Measurements from ENCODE around the gene ARMH2. TPM values are rescaled to one million over a fixed set of nuclear protein-coding genes. Genes with fewer than 3 reads are reported as not detected.

ARMH2 gene
- total RNA-seq, 1 experiment from 2014 or later: not detected

DNA sequence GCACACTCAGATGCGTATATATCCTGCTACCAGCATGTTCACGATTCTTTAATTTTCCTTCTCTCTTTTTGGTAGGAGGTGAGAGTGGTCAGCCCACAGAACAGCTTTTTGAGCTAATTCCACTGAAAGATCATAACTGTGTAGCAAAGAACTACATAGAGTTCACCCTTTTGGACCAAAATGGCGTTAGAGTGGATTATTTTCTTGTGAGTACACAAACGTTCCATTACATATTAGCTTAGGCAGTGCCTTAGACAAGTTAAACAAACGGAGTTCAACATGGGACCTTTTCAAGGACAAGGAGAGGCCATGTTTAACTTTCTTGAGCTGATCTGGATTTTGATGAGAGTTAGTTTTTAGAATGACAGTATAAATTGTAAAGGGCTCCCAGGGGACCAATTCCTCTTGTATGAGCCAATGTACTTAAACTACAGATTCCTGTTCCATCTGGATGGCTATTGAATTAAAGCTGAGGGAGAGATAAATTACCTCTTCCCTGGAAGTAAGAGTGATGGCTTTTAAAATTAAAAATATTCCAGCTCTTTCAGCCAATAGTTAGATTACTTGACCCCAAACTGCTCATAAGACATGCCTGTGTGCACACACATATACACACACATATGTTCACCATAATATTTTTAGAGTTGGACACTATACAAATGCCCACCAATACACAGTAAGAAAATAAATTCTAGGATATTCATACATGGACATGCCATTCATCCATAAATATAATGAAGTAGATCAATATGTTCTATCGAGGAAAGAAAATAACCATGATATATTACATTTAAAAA lies 25.6 kb upstream of the ARMH2 start:
- H3K36me3 ChIP-seq: no peaks in the 10 kb centered on the region
- H3K4me3 ChIP-seq: no peak overlapping the region
- no peak for DNase-seq
- H3K27me3 ChIP-seq: no peaks in the 10 kb centered on the region
- H3K9me3 ChIP-seq: no peaks in the 10 kb centered on the region

- no peak overlapping the region for H3K4me3 ChIP-seq
- no peaks in the 10 kb centered on the region for H3K27me3 ChIP-seq
- no peaks in the 10 kb centered on the region for H3K9me3 ChIP-seq
- DNase-seq: no peak
- H3K36me3 ChIP-seq: no peaks in the 10 kb centered on the region
Observed at GRCh38 chr6:24823185-24823584, 24.5 kb upstream of the ARMH2 start.

GRCh38 chr6:24822696-24823095 lies 24.0 kb upstream of the ARMH2 start:
- Histone ChIP-seq H3K36me3 (no peaks in the 10 kb centered on the region), H3K9me3 (no peaks in the 10 kb centered on the region), H3K27me3 (no peaks in the 10 kb centered on the region), H3K4me3 (no peak overlapping the region)
- DNase-seq: peak; percentile 10

DNA sequence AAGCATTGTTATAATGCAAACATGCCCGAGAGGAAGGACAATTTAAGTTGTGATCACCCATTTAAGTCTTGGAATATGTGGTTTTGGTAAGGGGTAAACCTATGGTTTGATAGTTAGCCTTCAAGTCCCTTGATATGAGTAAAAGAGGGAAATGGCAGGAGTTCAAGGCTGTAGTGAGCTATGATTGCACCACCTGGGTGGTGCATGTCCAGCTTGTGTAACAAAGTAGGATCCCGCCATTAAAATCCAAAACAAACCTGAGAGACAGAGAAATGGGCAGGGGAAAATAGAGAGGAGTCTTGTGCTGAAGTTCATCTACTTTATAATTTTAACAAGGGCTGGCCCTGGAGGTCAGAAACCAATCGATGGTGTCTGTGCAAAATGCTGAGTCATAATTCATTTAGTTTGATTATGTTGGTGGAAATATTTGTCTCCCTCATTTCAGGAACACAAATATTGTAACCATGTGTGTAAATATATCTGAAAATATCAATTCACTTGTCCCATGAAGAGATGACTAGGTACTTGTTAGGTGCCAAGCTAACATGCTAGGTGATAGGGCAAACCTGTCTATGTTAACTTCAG lies 23.2 kb upstream of the ARMH2 start:
- no peaks in the 10 kb centered on the region for H3K27me3 ChIP-seq
- H3K36me3 ChIP-seq: no peaks in the 10 kb centered on the region
- H3K9me3 ChIP-seq: no peaks in the 10 kb centered on the region
- H3K4me3 ChIP-seq: no peak overlapping the region
- DNase-seq: no peak

DNA sequence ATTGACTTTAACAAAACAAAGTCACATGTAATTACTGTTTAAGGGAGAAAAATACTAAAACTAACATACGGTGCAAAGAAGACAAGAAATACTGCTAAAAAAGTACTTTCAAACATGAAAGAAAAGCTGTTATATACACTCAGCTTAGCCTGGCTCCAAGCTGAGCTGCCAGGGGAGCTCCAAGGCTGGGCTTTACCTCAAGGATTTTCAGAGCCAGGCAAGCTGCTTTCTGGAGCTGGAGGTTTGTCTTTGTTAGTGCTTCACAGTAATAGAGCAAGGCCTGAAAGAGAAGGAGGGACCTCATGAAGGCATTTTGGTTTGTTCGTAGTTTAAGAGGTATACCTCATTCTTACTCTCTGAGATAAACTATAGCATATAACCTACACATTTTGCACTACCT lies 19.6 kb upstream of the ARMH2 start:
- H3K36me3 ChIP-seq: no peaks in the 10 kb centered on the region
- H3K27me3 ChIP-seq: no peaks in the 10 kb centered on the region
- DNase-seq: no peak
- H3K4me3 ChIP-seq: no peak overlapping the region
- H3K9me3 ChIP-seq: no peaks in the 10 kb centered on the region

GRCh38 chr6:24809728-24810127 lies 11.0 kb upstream of the ARMH2 start:
- Histone ChIP-seq H3K9me3 (no peaks in the 10 kb centered on the region), H3K4me3 (no peak overlapping the region), H3K36me3 (no peaks in the 10 kb centered on the region), H3K27me3 (no peaks in the 10 kb centered on the region)
- DNase-seq: no peak

DNA sequence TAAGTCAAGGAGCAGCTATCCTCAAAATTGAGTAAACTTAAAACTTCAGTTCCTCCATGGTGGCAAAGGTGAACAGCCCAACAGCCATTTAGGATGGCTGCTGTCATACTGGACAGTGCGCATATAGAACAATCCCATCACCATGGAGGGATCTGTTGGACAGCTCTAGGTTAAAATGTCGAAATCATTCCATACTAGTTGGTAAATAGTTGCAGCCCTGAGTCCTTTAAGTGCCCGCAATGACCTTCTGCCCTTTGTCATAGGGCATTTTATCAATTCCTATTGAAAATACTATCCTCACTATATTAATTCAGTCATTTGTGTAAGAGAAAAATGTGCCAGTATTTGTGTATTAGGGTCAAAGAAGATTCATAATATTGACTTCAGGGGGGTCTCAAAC lies 8.9 kb upstream of the ARMH2 start:
- Histone ChIP-seq H3K36me3 (no peaks in the 10 kb centered on the region), H3K27me3 (no peaks in the 10 kb centered on the region), H3K4me3 (no peak overlapping the region), H3K9me3 (no peaks in the 10 kb centered on the region)
- DNase-seq: no peak

DNA sequence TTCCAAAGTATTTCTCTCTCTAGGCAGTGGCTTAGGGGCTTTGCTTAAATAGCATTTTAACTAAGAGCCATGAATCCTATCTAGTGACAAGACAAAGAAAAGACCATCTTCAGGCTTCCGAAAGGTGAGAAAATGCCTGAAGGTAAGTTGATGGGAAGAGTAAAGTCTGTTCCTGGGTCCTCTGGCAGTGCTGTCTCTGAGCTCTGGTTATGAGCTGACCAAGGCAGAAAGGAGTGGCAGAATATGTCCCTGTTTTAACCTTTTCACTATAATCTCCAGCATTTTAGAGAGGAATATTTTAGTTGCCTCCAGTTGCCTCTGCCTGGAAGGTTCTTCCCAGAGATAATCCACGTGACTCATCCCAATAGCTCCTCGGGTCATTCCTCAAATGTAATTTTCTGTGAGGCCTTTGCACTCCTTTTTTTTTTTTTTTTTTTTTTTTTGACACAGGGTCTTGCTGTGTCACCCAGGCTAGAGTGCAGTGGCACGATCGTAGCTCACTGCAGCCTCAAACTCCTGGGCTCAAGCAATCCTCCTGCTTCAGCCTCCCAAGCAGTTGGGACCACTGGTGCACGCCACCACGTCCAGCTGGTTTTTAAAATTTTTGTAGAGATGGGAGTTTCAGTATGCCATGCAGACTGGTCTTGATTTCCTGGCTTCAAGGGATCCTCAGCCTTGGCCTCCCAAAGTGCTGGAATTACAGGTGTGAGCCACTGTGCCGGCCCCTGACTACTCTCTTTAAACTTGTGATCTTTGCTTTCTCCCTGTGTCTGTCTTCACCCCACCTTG lies 3.7 kb upstream of the ARMH2 start:
- no peaks in the 10 kb centered on the region for H3K9me3 ChIP-seq
- no peak overlapping the region for H3K4me3 ChIP-seq
- DNase-seq: peak; percentile 20
- no peaks in the 10 kb centered on the region for H3K36me3 ChIP-seq
- no peaks in the 10 kb centered on the region for H3K27me3 ChIP-seq

GRCh38 chr6:24799541-24799915 lies 811 bp upstream of the ARMH2 start:
- no peaks in the 10 kb centered on the region for H3K9me3 ChIP-seq
- no peaks in the 10 kb centered on the region for H3K36me3 ChIP-seq
- H3K27me3 ChIP-seq: no peaks in the 10 kb centered on the region
- no peak for DNase-seq
- H3K4me3 ChIP-seq: no peak overlapping the region

DNA sequence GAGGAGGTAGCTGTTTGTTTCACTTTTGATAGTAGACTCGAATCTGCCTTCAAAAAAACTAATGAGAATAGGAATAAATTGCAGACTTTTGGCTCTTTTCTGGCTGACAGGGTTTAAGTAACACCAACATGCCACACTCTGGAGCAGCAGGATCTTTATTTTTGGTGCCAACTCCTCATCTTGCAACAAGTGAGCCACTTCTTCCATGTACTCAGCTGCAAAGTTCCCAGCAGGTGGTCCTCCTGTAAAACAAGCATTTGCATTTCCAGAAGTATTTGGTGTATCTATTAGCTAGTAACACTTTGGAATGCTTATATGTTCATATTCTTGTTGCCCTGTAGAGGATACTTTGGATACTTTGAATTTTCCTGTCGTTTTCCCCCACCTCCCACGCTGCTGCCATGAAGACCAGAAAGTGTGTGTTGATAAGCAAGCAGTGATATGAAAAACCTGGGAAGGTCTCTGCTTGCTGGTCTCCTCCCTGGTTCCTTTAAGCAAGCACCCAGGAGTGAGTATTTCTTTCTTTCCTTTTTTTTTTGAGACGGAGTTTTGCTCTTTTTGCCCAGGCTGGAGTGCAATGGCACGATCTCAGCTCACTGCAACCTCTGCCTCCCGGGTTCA lies 1.0 kb downstream of the ARMH2 start:
- no peaks in the 10 kb centered on the region for H3K9me3 ChIP-seq
- H3K36me3 ChIP-seq: no peaks in the 10 kb centered on the region
- H3K4me3 ChIP-seq: no peak overlapping the region
- DNase-seq: no peak
- H3K27me3 ChIP-seq: no peaks in the 10 kb centered on the region

DNA sequence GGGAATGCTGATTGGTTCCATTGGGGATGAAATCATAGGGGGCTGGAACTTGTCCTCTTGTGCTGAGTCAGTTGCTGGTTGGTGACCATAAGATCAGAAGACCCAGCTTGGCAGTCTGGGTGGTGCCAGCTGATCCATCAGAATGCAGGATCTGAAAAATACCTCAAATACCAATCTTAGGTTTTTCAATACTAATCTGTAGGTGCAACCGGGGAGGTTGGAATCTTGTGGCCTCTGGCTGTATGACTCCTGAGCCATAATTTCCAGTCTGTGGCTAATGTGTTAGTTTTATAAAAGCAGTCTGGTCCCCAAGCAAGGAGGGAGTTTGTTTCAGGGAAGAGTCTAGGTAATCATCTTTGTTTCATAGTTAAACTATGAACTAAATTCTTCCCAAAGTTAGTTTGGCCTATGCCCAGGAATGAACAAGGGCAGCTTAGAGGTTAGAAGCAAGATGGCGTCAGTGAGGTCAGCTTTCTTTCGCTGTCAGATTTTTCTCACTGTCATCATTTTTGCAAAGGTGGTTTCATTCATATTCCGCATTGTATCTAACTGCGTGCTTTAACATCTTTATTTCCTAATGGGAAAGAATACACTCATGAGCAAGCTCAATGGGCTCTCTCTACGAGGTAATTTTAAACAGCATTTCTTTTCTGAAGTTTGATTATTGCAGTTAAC lies 2.0 kb downstream of the ARMH2 start:
- DNase-seq: no peak
- Histone ChIP-seq H3K4me3 (no peak overlapping the region), H3K36me3 (no peaks in the 10 kb centered on the region), H3K9me3 (no peaks in the 10 kb centered on the region), H3K27me3 (no peaks in the 10 kb centered on the region)

DNA sequence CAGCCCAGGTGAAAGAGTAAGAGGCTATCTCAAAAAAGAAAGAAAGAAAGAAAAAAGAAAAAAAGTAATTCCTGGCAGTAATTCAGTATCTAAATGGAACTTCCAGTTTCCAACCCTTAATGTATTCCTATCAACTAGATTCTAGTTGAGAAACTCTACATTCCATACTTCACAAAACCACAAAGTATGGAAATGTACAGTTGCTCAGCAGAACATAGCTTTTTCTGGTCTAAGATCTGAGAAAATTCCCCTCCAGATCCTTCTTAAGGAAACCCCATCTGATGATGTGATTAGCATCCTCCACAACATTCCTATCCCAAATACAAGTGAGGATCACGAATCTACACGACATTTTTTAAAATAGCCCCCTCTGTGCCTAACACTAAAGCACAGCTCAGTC lies 3.6 kb downstream of the ARMH2 start:
- no peak for DNase-seq
- Histone ChIP-seq H3K4me3 (no peak overlapping the region), H3K36me3 (no peaks in the 10 kb centered on the region), H3K9me3 (no peaks in the 10 kb centered on the region), H3K27me3 (no peaks in the 10 kb centered on the region)

DNA sequence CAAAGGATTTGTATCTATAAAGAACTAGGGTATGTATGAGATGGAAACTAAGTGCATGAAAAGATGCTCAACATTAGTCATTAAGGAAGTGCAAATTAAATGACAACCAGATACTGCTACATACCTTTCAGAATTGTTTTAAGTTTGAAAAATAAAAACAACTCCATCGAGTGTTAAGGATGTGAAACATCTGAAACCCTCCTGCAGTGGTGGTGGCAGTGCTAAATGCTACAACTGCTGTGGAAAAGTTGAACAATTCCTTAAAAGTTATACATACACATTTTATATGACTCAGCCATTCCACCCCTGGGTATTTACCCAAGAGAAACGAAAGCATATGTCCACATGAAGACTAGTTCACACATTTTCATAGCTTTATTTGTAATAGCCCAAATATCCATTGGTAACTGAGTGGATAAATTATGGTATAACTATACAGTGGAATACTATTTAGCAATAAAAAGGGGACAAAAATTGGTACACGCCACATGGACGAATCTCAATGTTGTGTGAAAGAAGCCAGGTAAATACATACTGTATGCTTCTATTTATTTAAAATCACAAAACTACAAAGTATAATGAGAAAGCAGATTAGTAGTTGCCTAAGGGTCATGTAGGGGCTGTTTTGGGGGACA lies 10.6 kb downstream of the ARMH2 start:
- H3K4me3 ChIP-seq: no peak overlapping the region
- no peaks in the 10 kb centered on the region for H3K27me3 ChIP-seq
- no peaks in the 10 kb centered on the region for H3K9me3 ChIP-seq
- DNase-seq: no peak
- peaks cover 41% of the 10 kb centered on the region for H3K36me3 ChIP-seq

DNA sequence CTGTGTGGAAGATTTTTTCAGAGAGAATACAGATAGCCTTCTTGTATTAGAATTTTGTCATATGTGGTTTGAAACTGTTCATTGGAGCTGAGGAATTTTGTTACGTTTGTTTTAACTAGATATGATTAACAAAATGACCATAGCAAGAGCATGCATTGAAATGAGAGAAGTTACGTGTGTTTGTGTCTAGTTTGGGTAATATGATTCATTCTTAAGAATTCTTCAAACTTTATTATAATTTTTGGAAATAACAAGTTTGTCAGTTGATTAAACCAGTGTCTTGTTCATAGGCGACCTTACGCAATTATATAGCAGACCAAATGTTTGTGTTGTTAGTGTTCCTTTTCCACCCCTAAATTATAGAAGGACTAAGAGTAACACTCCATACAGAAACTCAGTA lies 18.5 kb downstream of the ARMH2 start:
- H3K9me3 ChIP-seq: no peaks in the 10 kb centered on the region
- no peak for DNase-seq
- peaks cover 63% of the 10 kb centered on the region for H3K36me3 ChIP-seq
- no peaks in the 10 kb centered on the region for H3K27me3 ChIP-seq
- H3K4me3 ChIP-seq: no peak overlapping the region

DNA sequence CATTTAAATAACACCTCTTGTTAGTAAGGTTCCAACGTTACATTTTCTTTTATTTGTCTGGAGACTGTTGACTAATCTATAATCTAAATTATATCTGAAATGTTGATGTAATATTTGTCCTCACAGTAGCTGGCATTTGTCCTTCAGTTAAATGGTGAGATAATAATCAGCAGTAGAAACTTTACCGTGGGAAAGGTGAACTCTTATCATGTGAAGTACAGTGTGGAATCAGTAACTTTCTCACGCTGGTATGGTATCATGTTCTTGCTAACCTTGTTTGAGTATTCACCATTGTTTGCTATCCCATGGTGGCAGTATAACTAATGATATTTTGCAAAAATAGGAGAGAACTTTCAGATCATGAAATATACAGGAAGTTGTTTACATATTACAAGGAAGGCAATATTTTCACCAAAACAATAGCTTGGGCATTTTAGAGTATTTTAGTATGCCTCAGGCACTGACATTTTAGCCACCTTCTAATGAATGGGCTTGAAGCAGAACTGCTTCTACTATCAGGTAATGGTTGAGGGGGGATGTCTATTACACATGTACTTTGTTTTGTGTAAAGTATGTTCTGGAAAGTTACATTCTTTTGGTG lies 19.2 kb downstream of the ARMH2 start:
- no peaks in the 10 kb centered on the region for H3K27me3 ChIP-seq
- H3K4me3 ChIP-seq: no peak overlapping the region
- no peak for DNase-seq
- H3K9me3 ChIP-seq: no peaks in the 10 kb centered on the region
- peaks cover 58% of the 10 kb centered on the region for H3K36me3 ChIP-seq

DNA sequence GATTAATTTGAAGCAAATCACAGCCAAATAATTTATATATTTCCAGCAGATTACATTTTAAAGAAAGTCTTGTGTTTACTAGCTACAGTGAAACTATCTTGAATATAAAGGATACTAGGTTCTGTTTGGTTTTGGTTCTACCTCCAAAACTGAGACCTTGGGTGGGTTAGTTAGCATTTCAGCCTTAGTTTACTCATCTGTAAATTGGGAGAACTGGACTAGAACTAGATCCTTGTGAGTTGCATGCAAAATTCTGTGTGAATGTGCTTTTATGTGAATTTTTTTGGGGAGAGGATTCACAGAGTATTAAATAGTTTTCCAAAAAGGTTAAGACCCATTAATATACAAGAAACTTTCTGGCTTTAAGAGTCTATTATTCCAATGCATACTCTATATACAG lies 19.8 kb downstream of the ARMH2 start:
- Histone ChIP-seq H3K27me3 (no peaks in the 10 kb centered on the region), H3K9me3 (no peaks in the 10 kb centered on the region), H3K4me3 (no peak overlapping the region), H3K36me3 (peaks cover 52% of the 10 kb centered on the region)
- no peak for DNase-seq

Measured in MG63 (cell line).